ENCODE data around the gene CDON.

Gene CDON

GRCh38 chr11:125931116-125931515 lies 131.6 kb downstream of the CDON start:
- no peak overlapping the region for H3K4me3 ChIP-seq (ENCODE audit: low read depth in 1 of 5, low read length in 5 of 5)
- H3K27me3 ChIP-seq (ENCODE audit: control insufficient read depth in 5 of 5, insufficient read depth in 4 of 5, low read length in 5 of 5) = no peaks in the 10 kb centered on the region
- no peak overlapping the region for H3K27ac ChIP-seq (ENCODE audit: low read depth, low read length)
- no peaks in the 10 kb centered on the region for H3K9me3 ChIP-seq (ENCODE audit: control insufficient read depth in 5 of 5, low read length in 5 of 5)
- H3K9ac ChIP-seq (ENCODE audit: low read length in 5 of 5) = no peak overlapping the region
- no peaks in the 10 kb centered on the region for H3K4me1 ChIP-seq (ENCODE audit: control insufficient read depth in 5 of 5, insufficient read depth in 5 of 5, low read length in 5 of 5)
- H3K36me3 ChIP-seq (ENCODE audit: control insufficient read depth in 5 of 5, insufficient read depth in 5 of 5, low read length in 5 of 5) = no peaks in the 10 kb centered on the region

- Histone ChIP-seq H3K9me3 (ENCODE audit: control insufficient read depth in 5 of 5, low read length in 5 of 5) (no peaks in the 10 kb centered on the region), H3K9ac (ENCODE audit: low read length in 5 of 5) (no peak overlapping the region), H3K36me3 (ENCODE audit: control insufficient read depth in 5 of 5, insufficient read depth in 5 of 5, low read length in 5 of 5) (no peaks in the 10 kb centered on the region), H3K27ac (ENCODE audit: low read depth, low read length) (no peak overlapping the region), H3K27me3 (ENCODE audit: control insufficient read depth in 5 of 5, insufficient read depth in 4 of 5, low read length in 5 of 5) (no peaks in the 10 kb centered on the region), H3K4me3 (ENCODE audit: low read depth in 1 of 5, low read length in 5 of 5) (no peak overlapping the region), H3K4me1 (ENCODE audit: control insufficient read depth in 5 of 5, insufficient read depth in 5 of 5, low read length in 5 of 5) (no peaks in the 10 kb centered on the region)
These were observed 132.6 kb downstream of the CDON start for GRCh38 chr11:125930076-125930450.

DNA sequence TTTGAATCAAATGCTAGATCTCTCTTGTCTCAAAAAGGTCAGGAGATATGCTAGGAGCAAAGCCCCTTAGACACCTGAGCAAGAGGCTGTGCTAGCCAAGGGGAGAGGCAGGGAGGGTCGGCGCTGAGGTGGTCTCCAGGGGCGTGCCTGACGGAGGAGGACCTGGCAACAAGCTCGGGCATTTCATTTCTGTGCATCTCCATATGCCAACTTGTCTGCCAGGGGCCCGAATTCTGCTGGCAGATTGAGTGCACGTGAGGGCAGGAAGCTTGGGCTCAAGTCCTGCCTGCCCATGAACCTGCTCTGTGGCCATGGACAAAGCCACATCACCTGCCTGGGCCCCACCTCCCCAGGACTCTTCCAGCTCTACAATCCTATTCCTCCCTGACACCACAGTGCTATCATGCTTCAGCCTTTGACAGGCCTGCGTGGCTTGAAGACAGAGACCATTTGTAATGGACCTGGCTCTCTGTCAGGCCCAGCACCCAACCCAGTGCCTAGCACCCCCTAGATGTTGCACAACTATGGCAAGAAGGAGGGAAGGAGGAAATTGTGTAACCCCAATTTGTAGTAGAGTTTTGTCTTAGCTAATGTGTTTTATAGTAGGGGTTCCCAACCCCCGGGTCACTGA lies 133.1 kb downstream of the CDON start:
- H3K9ac ChIP-seq (ENCODE audit: low read length in 5 of 5) = no peak overlapping the region
- no peaks in the 10 kb centered on the region for H3K9me3 ChIP-seq (ENCODE audit: control insufficient read depth in 5 of 5, low read length in 5 of 5)
- H3K4me1 ChIP-seq (ENCODE audit: control insufficient read depth in 5 of 5, insufficient read depth in 5 of 5, low read length in 5 of 5) = no peaks in the 10 kb centered on the region
- no peaks in the 10 kb centered on the region for H3K36me3 ChIP-seq (ENCODE audit: control insufficient read depth in 5 of 5, insufficient read depth in 5 of 5, low read length in 5 of 5)
- no peak overlapping the region for H3K4me3 ChIP-seq (ENCODE audit: low read depth in 1 of 5, low read length in 5 of 5)
- H3K27ac ChIP-seq (ENCODE audit: low read depth, low read length) = no peak overlapping the region
- no peaks in the 10 kb centered on the region for H3K27me3 ChIP-seq (ENCODE audit: control insufficient read depth in 5 of 5, insufficient read depth in 4 of 5, low read length in 5 of 5)

DNA sequence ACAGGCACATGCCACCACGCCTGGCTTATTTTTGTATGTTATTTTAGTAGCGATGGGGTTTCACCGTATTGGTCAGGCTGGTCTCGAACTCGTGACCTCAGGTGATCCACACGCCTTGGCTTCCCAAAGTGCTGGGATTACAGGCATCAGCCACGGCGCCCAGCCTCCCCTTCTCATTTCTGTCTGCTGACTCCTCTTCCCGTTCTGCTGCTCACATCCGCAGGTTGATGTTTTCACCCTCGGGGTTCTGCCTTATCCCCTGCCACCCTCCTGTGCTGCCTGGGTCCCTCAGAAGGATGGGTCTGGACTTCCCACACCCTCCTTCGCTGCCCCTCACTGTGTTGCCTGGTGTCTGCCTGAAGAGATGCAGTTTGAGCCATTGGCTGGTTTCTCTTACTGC lies 136.0 kb downstream of the CDON start:
- Histone ChIP-seq H3K9ac (ENCODE audit: low read length in 5 of 5) (no peak overlapping the region), H3K27me3 (ENCODE audit: control insufficient read depth in 5 of 5, insufficient read depth in 4 of 5, low read length in 5 of 5) (no peaks in the 10 kb centered on the region), H3K36me3 (ENCODE audit: control insufficient read depth in 5 of 5, insufficient read depth in 5 of 5, low read length in 5 of 5) (no peaks in the 10 kb centered on the region), H3K9me3 (ENCODE audit: control insufficient read depth in 5 of 5, low read length in 5 of 5) (no peaks in the 10 kb centered on the region), H3K4me1 (ENCODE audit: control insufficient read depth in 5 of 5, insufficient read depth in 5 of 5, low read length in 5 of 5) (no peaks in the 10 kb centered on the region), H3K4me3 (ENCODE audit: low read depth in 1 of 5, low read length in 5 of 5) (no peak overlapping the region), H3K27ac (ENCODE audit: low read depth, low read length) (no peak overlapping the region)

GRCh38 chr11:125925804-125926203 lies 136.9 kb downstream of the CDON start:
- Histone ChIP-seq H3K9ac (ENCODE audit: low read length in 5 of 5) (no peak overlapping the region), H3K27ac (ENCODE audit: low read depth, low read length) (no peak overlapping the region), H3K9me3 (ENCODE audit: control insufficient read depth in 5 of 5, low read length in 5 of 5) (no peaks in the 10 kb centered on the region), H3K27me3 (ENCODE audit: control insufficient read depth in 5 of 5, insufficient read depth in 4 of 5, low read length in 5 of 5) (no peaks in the 10 kb centered on the region), H3K36me3 (ENCODE audit: control insufficient read depth in 5 of 5, insufficient read depth in 5 of 5, low read length in 5 of 5) (no peaks in the 10 kb centered on the region), H3K4me3 (ENCODE audit: low read depth in 1 of 5, low read length in 5 of 5) (no peak overlapping the region), H3K4me1 (ENCODE audit: control insufficient read depth in 5 of 5, insufficient read depth in 5 of 5, low read length in 5 of 5) (no peaks in the 10 kb centered on the region)

- H3K27ac ChIP-seq (ENCODE audit: low read depth, low read length) = no peak overlapping the region
- no peak overlapping the region for H3K9ac ChIP-seq (ENCODE audit: low read length in 5 of 5)
- H3K27me3 ChIP-seq (ENCODE audit: control insufficient read depth in 5 of 5, insufficient read depth in 4 of 5, low read length in 5 of 5) = no peaks in the 10 kb centered on the region
- H3K9me3 ChIP-seq (ENCODE audit: control insufficient read depth in 5 of 5, low read length in 5 of 5) = no peaks in the 10 kb centered on the region
- H3K4me1 ChIP-seq (ENCODE audit: control insufficient read depth in 5 of 5, insufficient read depth in 5 of 5, low read length in 5 of 5) = no peaks in the 10 kb centered on the region
- H3K36me3 ChIP-seq (ENCODE audit: control insufficient read depth in 5 of 5, insufficient read depth in 5 of 5, low read length in 5 of 5) = no peaks in the 10 kb centered on the region
- H3K4me3 ChIP-seq (ENCODE audit: low read depth in 1 of 5, low read length in 5 of 5) = no peak overlapping the region
These were observed 137.4 kb downstream of the CDON start for GRCh38 chr11:125925247-125925740.

- Histone ChIP-seq H3K27ac (ENCODE audit: low read depth, low read length) (no peak overlapping the region), H3K9ac (ENCODE audit: low read length in 5 of 5) (no peak overlapping the region), H3K9me3 (ENCODE audit: control insufficient read depth in 5 of 5, low read length in 5 of 5) (no peaks in the 10 kb centered on the region), H3K36me3 (ENCODE audit: control insufficient read depth in 5 of 5, insufficient read depth in 5 of 5, low read length in 5 of 5) (no peaks in the 10 kb centered on the region), H3K4me1 (ENCODE audit: control insufficient read depth in 5 of 5, insufficient read depth in 5 of 5, low read length in 5 of 5) (no peaks in the 10 kb centered on the region), H3K4me3 (ENCODE audit: low read depth in 1 of 5, low read length in 5 of 5) (no peak overlapping the region), H3K27me3 (ENCODE audit: control insufficient read depth in 5 of 5, insufficient read depth in 4 of 5, low read length in 5 of 5) (peaks cover 0 to 3% (median 0%) of the 10 kb centered on the region in 5 donors)
These were observed 138.2 kb downstream of the CDON start for GRCh38 chr11:125924384-125925007.

DNA sequence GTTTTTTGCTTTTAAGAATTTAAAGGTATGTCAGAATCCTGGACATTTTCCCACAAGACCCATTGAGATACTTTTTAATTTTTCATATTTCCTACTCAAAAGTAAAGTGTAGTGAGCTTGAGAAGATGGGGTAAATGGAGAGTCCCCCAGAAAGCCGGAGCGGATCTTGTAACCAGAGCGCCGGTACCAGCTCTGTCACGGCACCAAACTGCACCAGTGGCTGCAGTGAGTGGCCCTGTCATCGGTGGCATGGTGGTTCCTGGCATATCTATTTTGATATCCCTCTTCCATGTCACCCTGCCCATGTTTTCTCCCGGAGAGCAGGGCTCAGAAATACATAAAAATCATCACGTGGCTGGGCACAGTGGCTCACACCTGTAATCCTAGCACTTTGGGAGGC lies 139.0 kb downstream of the CDON start:
- H3K4me1 ChIP-seq (ENCODE audit: control insufficient read depth in 5 of 5, insufficient read depth in 5 of 5, low read length in 5 of 5) = no peaks in the 10 kb centered on the region
- no peak overlapping the region for H3K9ac ChIP-seq (ENCODE audit: low read length in 5 of 5)
- H3K4me3 ChIP-seq (ENCODE audit: low read depth in 1 of 5, low read length in 5 of 5) = no peak overlapping the region
- H3K9me3 ChIP-seq (ENCODE audit: control insufficient read depth in 5 of 5, low read length in 5 of 5) = no peaks in the 10 kb centered on the region
- peaks cover 0 to 5% (median 2%) of the 10 kb centered on the region in 5 donors for H3K27me3 ChIP-seq (ENCODE audit: control insufficient read depth in 5 of 5, insufficient read depth in 4 of 5, low read length in 5 of 5)
- H3K27ac ChIP-seq (ENCODE audit: low read depth, low read length) = no peak overlapping the region
- H3K36me3 ChIP-seq (ENCODE audit: control insufficient read depth in 5 of 5, insufficient read depth in 5 of 5, low read length in 5 of 5) = no peaks in the 10 kb centered on the region

DNA sequence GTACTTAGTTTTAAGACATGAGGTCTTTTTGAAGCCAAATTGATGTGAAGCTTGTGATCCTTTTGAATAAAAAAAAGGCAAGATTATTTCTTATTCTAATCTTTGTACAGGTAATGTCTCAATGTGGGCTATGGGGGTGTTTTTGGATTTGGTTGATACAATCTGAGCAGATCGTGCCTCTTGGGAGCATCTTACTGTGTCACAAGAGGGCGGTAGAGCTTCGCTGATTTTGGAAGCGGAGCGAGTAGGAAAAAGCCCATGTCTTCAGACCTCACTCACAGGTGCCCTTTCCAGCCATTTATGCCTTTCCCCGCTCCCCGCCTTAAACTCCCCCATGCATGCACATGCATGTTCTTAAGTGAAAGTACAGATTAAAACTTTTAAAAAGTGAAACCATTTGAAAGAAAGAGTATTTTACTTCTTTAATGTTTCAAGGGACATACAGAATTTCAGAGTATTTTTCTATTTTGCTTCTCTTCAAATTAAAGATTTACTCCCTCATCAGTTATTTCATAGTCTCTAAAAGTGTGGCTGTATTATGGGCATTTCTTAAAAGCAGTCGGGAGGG lies 139.6 kb downstream of the CDON start:
- no peak overlapping the region for H3K27ac ChIP-seq (ENCODE audit: low read depth, low read length)
- H3K4me3 ChIP-seq (ENCODE audit: low read depth in 1 of 5, low read length in 5 of 5) = no peak overlapping the region
- H3K9ac ChIP-seq (ENCODE audit: low read length in 5 of 5) = no peak overlapping the region
- H3K36me3 ChIP-seq (ENCODE audit: control insufficient read depth in 5 of 5, insufficient read depth in 5 of 5, low read length in 5 of 5) = no peaks in the 10 kb centered on the region
- peaks cover 3 to 10% (median 5%) of the 10 kb centered on the region in 5 donors for H3K27me3 ChIP-seq (ENCODE audit: control insufficient read depth in 5 of 5, insufficient read depth in 4 of 5, low read length in 5 of 5)
- no peaks in the 10 kb centered on the region for H3K9me3 ChIP-seq (ENCODE audit: control insufficient read depth in 5 of 5, low read length in 5 of 5)
- no peaks in the 10 kb centered on the region for H3K4me1 ChIP-seq (ENCODE audit: control insufficient read depth in 5 of 5, insufficient read depth in 5 of 5, low read length in 5 of 5)

GRCh38 chr11:125922156-125922555 lies 140.5 kb downstream of the CDON start:
- H3K27ac ChIP-seq (ENCODE audit: low read depth, low read length) = no peak overlapping the region
- no peak overlapping the region for H3K9ac ChIP-seq (ENCODE audit: low read length in 5 of 5)
- H3K9me3 ChIP-seq (ENCODE audit: control insufficient read depth in 5 of 5, low read length in 5 of 5) = no peaks in the 10 kb centered on the region
- H3K36me3 ChIP-seq (ENCODE audit: control insufficient read depth in 5 of 5, insufficient read depth in 5 of 5, low read length in 5 of 5) = no peaks in the 10 kb centered on the region
- peaks cover 3 to 10% (median 6%) of the 10 kb centered on the region in 5 donors for H3K27me3 ChIP-seq (ENCODE audit: control insufficient read depth in 5 of 5, insufficient read depth in 4 of 5, low read length in 5 of 5)
- H3K4me3 ChIP-seq (ENCODE audit: low read depth in 1 of 5, low read length in 5 of 5) = no peak overlapping the region
- no peaks in the 10 kb centered on the region for H3K4me1 ChIP-seq (ENCODE audit: control insufficient read depth in 5 of 5, insufficient read depth in 5 of 5, low read length in 5 of 5)
